Right lobe of liver (tissue), 6 donors: ENCODE measurements around the gene LYPD4. TPM values are rescaled to one million over a fixed set of nuclear protein-coding genes. Genes with fewer than 3 reads are reported as not detected.
A peak's percentile ranks its signal among the peaks of the same experiment; 100 is the strongest.
"Not testable (repeated sequence)": the region's sequence is repeated elsewhere in the genome, so short reads cannot be mapped to it uniquely, and the experiment has no call there.

Experiments
- ATAC-seq, 4 donors: fragments of 200-7000 bp; cut with Tn5 transposase; one replicate each; pipeline ENCODE4 v1.9.1; 2020; ENCODE audit warnings: mild to moderate bottlenecking in 4 of 4, moderate library complexity in 4 of 4
- DNase-seq, 3 donors: peaks; one replicate each; pipeline ENCODE4 v3.0.0-alpha.2; 2020
- H3K27ac ChIP-seq, 3 donors: fragments of 200-600 bp; one replicate each; pipeline ENCODE4 v1.8.0; 2022
- H3K27me3 ChIP-seq, 2 donors: fragments of 200-600 bp; one replicate each; pipeline ENCODE4 v1.8.0; 2022
- H3K36me3 ChIP-seq, 4 donors: fragments of 200-600 bp; sonication (generic) in 1 of 4; one replicate each; pipeline versions ENCODE4 v1.5.1 to v1.8.0; 2017 to 2022; ENCODE audit warnings: control low read depth in 1 of 4
- H3K4me1 ChIP-seq, 4 donors: fragments of 200-600 bp; sonication (generic) in 1 of 4; one replicate each; pipeline versions ENCODE4 v1.5.1 to v1.8.0; 2017 to 2022; ENCODE audit warnings: control low read depth in 1 of 4
- H3K4me3 ChIP-seq, 3 donors: fragments of 200-600 bp; one replicate each; pipeline ENCODE4 v1.8.0; 2022
- H3K9me3 ChIP-seq, 4 donors: fragments of 200-600 bp; sonication (generic) in 1 of 4; one replicate each; pipeline versions ENCODE4 v1.5.1 to v1.8.0; 2017 to 2022; ENCODE audit warnings: control low read depth in 1 of 4
- CTCF ChIP-seq, 4 donors: fragments of 200-600 bp in 3 of 4; fragments of 450-650 bp in 1 of 4; IDR thresholded peaks; one replicate each; pipeline versions ENCODE4 v1.5.1 to v1.8.0; 2016 to 2022; ENCODE audit warnings: antibody characterized with exemption in 4 of 4, mild to moderate bottlenecking in 2 of 4
- POLR2A ChIP-seq: fragments of 450-650 bp; IDR thresholded peaks from one replicate; pipeline ENCODE4 v1.6.1; 2017; ENCODE audit warnings: antibody characterized with exemption, mild to moderate bottlenecking
- WGBS: methylation state at CpG from one replicate; pipeline ENCODE4 v1.1.6; 2018; ENCODE audit warnings: low coverage, low lambda C conversion rate; ENCODE audit not compliant: insufficient coverage; ENCODE audit errors: missing lambda C conversion rate; 5-methylcytosine and 5-hydroxymethylcytosine counted together
- intact Hi-C, 2 donors: fragments of 100-400 bp; cut with DNase I; formaldehyde crosslinking; loops; one replicate each; pipeline versions ENCODE4 v1.11.2 to v1.14.1; 2022
- total RNA-seq, 6 experiments: library from RNA; depleted of rRNA in 2 of 6; stranded (reverse); fragments of >200 nt in 2 of 6; fragmentation: NEBNext Ultra II Directional in 3 of 6; extraction: Animal tissue kit (Norgen Biotek cat#: 25700) in 3 of 6; gene quantifications; one replicate each; pipeline versions ENCODE4 v1.1.0 to v1.2.4, GENCODE V29; 2016 to 2023
- donor health status: DM: no; HTN: yes; CAD: no.
- donor health status: DM: no; HTN: no; CAD: no.
- donor health status: DM: no; HTN: no; CAD: no.
- donor health status: DM: no; HTN: yes; CAD: no.
- donor health status: DM: no; HTN: yes; CAD: no.

Gene LYPD4
- total RNA-seq, 6 experiments from 2014 or later, result not detected

GRCh38 chr19:41879670-41880328 is 35.3 kb upstream of the LYPD4 start:
- Histone ChIP-seq H3K4me1 (peaks cover 0 to 3% (median 0%) of the 10 kb centered on the region in 4 donors), H3K27ac (no peak overlapping the region), H3K9me3 (no peaks in the 10 kb centered on the region), H3K27me3 (no peaks in the 10 kb centered on the region), H3K4me3 (no peak overlapping the region), H3K36me3 (no peaks in the 10 kb centered on the region)
- DNase-seq (no peak), ATAC-seq (no peak)
- intact Hi-C loops, result loop anchor here in 1 of 2 donors (10.0 kb wide), 1 partner anchor 55 kb away; no protein-coding TSS in a partner anchor
- 78% methylated on average over 4 of the region's 7 CpGs for WGBS
- TF ChIP-seq POLR2A, result no peak
- TF ChIP-seq CTCF (IDR thresholded peaks at IDR 0.05), result no peak

- no peak overlapping the region for H3K4me3 ChIP-seq
- intact Hi-C loops, result loop anchor here in 1 of 2 donors (10.0 kb wide), 1 partner anchor 56 kb away; no protein-coding TSS in a partner anchor
Observed at GRCh38 chr19:41879080-41879479, 34.6 kb upstream of the LYPD4 start.

GRCh38 chr19:41877916-41878905 is 33.7 kb upstream of the LYPD4 start:
- no peaks in the 10 kb centered on the region for H3K9me3 ChIP-seq
- no peak overlapping the region for H3K4me3 ChIP-seq
- H3K27ac ChIP-seq, result peak overlapping the region in 1 of 3 donors; percentile 24
- H3K27me3 ChIP-seq, result no peaks in the 10 kb centered on the region
- peak in 1 of 4 donors; percentile 5 for ATAC-seq
- no peak for DNase-seq
- no peaks in the 10 kb centered on the region for H3K36me3 ChIP-seq
- 71% methylated on average over 6 of the region's 17 CpGs for WGBS
- H3K4me1 ChIP-seq, result peaks cover 0 to 1% (median 0%) of the 10 kb centered on the region in 4 donors
- intact Hi-C loops, result loop anchor here in 1 of 2 donors (10.0 kb wide), 1 partner anchor 57 kb away; no protein-coding TSS in a partner anchor
- TF ChIP-seq POLR2A (no peak), CTCF (IDR thresholded peaks at IDR 0.05) (no peak)

More at GRCh38 chr19:41879080-41879479, 34.6 kb upstream of the LYPD4 start:
- TF ChIP-seq CTCF (IDR thresholded peaks at IDR 0.05) (no peak), POLR2A (no peak)
- no peaks in the 10 kb centered on the region for H3K36me3 ChIP-seq
- ATAC-seq, result no peak
- H3K4me1 ChIP-seq, result no peaks in the 10 kb centered on the region
- DNase-seq, result no peak
- H3K27me3 ChIP-seq, result no peaks in the 10 kb centered on the region
- WGBS, result no CpG with 5 or more reads among the region's 21 CpGs
- H3K9me3 ChIP-seq, result no peaks in the 10 kb centered on the region
- H3K27ac ChIP-seq, result no peak overlapping the region

GRCh38 chr19:41876847-41877832 is 32.7 kb upstream of the LYPD4 start, which contains the start of gene CD79A:
TSS of gene CD79A (plus strand) at chr19:41877279. CDS start at chr19:41877305, 26 bp downstream.
- Histone ChIP-seq H3K4me1 (peaks cover 0 to 12% (median 0%) of the 10 kb centered on the region in 4 donors), H3K27ac (peak within 1 kb of the TSS in 1 of 3 donors; percentile 24), H3K9me3 (no peaks in the 10 kb centered on the region), H3K4me3 (no peak within 1 kb of the TSS), H3K27me3 (no peaks in the 10 kb centered on the region), H3K36me3 (no peaks in the 10 kb centered on the region)
- 81% methylated on average over 4 of the region's 9 CpGs for whole genome bisulfite sequencing
- DNase-seq, result no peak
- ATAC-seq, result peak; percentile 19 to 50 (median 34)
- TF ChIP-seq POLR2A, result no peak
- TF ChIP-seq CTCF (IDR thresholded peaks at IDR 0.05), result no peak
- intact Hi-C loops, result loop anchor here in 1 of 2 donors (10.0 kb wide), 1 partner anchor 58 kb away; no protein-coding TSS in a partner anchor

GRCh38 chr19:41875973-41876372 is 31.5 kb upstream of the LYPD4 start:
- 63% methylated on average over 3 of the region's 3 CpGs for WGBS
- Histone ChIP-seq H3K36me3 (peaks cover 0 to 11% (median 4%) of the 10 kb centered on the region in 4 donors), H3K4me1 (peaks cover 0 to 12% (median 0%) of the 10 kb centered on the region in 4 donors)
- intact Hi-C loops, result loop anchor here in 1 of 2 donors (10.0 kb wide), 1 partner anchor 59 kb away; no protein-coding TSS in a partner anchor
- H3K27me3 ChIP-seq, H3K27ac ChIP-seq, ATAC-seq, DNase-seq, H3K4me3 ChIP-seq, H3K9me3 ChIP-seq: not testable (repeated sequence)
